DND-41 (cell line): ENCODE results near the gene MCFD2.
"Not testable (repeated sequence)": the region's sequence is repeated elsewhere in the genome, so short reads cannot be mapped to it uniquely, and the experiment has no call there.

Experiments
- EZH2 ChIP-seq: IDR thresholded peaks from 3 replicates; pipeline ENCODE4 v1.6.1; 2012; ENCODE audit warnings: borderline replicate concordance, low read depth, mild to moderate bottlenecking, moderate library complexity, low read length, inconsistent platforms; ENCODE audit not compliant: severe bottlenecking
- TF ChIP-seq, protein P1 (sequence below): IDR thresholded peaks from 2 replicates; pipeline ENCODE4 v1.5.1; 2012; ENCODE audit warnings: borderline replicate concordance, low read length, moderate library complexity, mild to moderate bottlenecking; ENCODE audit not compliant: poor library complexity, severe bottlenecking; ENCODE audit errors: extremely low read depth

DNA sequence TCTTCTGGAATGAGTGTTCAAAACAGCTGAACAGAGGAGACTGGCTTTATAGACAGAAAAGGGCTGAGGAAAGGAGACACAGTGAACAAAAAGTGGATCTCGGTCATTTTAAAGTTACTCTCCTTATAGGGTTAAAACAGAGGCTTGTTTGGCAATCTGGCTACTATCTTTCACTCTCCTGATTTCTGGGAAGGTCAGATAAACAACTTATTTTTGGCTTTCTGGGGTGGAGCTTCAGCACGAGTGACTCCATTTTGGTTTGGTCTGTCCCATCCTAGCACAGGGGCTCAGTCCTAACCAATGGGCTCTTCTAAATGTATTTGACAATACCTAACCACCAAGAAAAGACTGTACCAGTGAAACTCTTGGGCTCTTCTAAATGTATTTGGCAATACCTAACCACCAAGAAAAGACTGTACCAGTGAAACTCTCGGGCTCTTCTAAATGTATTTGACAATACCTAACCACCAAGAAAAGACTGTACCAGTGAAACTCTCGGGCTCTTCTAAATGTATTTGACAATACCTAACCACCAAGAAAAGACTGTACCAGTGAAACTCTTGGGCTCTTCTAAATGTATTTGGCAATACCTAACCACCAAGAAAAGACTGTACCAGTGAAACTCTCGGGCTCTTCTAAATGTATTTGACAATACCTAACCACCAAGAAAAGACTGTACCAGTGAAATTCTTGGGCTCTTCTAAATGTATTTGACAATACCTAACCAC lies 39.5 kb downstream of the MCFD2 start:
- TF ChIP-seq, protein P1, sequence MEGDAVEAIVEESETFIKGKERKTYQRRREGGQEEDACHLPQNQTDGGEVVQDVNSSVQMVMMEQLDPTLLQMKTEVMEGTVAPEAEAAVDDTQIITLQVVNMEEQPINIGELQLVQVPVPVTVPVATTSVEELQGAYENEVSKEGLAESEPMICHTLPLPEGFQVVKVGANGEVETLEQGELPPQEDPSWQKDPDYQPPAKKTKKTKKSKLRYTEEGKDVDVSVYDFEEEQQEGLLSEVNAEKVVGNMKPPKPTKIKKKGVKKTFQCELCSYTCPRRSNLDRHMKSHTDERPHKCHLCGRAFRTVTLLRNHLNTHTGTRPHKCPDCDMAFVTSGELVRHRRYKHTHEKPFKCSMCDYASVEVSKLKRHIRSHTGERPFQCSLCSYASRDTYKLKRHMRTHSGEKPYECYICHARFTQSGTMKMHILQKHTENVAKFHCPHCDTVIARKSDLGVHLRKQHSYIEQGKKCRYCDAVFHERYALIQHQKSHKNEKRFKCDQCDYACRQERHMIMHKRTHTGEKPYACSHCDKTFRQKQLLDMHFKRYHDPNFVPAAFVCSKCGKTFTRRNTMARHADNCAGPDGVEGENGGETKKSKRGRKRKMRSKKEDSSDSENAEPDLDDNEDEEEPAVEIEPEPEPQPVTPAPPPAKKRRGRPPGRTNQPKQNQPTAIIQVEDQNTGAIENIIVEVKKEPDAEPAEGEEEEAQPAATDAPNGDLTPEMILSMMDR = not testable (repeated sequence)
- TF ChIP-seq EZH2 = not testable (repeated sequence)
